Panc1 (cell line): Measurements from ENCODE around the gene CNTN4.

Source experiments
- CTCF ChIP-seq: fragments of 450-650 bp; IDR thresholded peaks from 2 replicates; pipeline ENCODE4 v1.5.1; 2017; ENCODE audit warnings: mild to moderate bottlenecking
- POLR2AphosphoS5 ChIP-seq: IDR thresholded peaks from 2 replicates; pipeline ENCODE4 v1.6.1; 2012; ENCODE audit warnings: mild to moderate bottlenecking, low read depth, low read length, moderate library complexity
- REST ChIP-seq, 2 experiments: IDR thresholded peaks; 2 replicates each; pipeline ENCODE4 v1.6.1; 2011 to 2012; ENCODE audit warnings: low read depth in 2 of 2, control low read depth in 1 of 2, low read length in 1 of 2, mild to moderate bottlenecking in 1 of 2, moderate library complexity in 1 of 2; ENCODE audit not compliant: insufficient read depth in 1 of 2
- SIN3A ChIP-seq: IDR thresholded peaks from 2 replicates; pipeline ENCODE4 v1.6.1; 2012; ENCODE audit warnings: low read depth, mild to moderate bottlenecking, low read length, moderate library complexity, borderline replicate concordance; ENCODE audit not compliant: insufficient read depth

GRCh38 chr3:2920103-2920502 lies 821.4 kb downstream of the CNTN4 start:
- no peak for TF ChIP-seq CTCF
- TF ChIP-seq POLR2AphosphoS5 = no peak
- no peak for TF ChIP-seq REST (IDR thresholded peaks at IDR 0.05; ENCODE audit: insufficient read depth in 1 of 2, low read depth in 2 of 2, low read length in 1 of 2)
- TF ChIP-seq SIN3A = no peak
